Central memory CD4-positive, alpha-beta T cell (primary cell): ENCODE measurements around the gene PET100.
"Not testable (repeated sequence)": the region's sequence is repeated elsewhere in the genome, so short reads cannot be mapped to it uniquely, and the experiment has no call there.

Source experiments
- DNase-seq: peaks from one replicate; pipeline ENCODE4 v3.0.0; 2022

Gene PET100

DNA sequence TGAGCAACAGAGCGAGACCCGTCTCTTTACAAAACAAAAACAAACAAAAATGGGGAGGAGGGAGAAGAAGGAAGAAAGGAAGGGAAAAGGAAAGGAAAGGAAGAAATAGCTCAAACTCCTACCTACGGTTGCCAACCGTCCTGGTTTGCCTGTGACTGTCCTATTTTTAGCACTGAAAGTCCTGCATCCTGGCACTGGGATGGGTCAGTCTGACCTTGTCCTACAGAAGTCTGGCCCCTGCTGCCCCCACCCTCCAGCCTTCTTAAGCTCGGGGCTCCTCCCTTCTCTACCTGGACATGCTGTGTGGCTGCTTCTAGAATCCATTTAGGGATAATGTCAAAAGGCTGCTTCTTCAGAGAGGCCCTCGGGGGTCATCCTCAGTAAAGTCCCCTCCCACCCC lies 6.1 kb downstream of the PET100 start:
- no peak for DNase-seq

DNA sequence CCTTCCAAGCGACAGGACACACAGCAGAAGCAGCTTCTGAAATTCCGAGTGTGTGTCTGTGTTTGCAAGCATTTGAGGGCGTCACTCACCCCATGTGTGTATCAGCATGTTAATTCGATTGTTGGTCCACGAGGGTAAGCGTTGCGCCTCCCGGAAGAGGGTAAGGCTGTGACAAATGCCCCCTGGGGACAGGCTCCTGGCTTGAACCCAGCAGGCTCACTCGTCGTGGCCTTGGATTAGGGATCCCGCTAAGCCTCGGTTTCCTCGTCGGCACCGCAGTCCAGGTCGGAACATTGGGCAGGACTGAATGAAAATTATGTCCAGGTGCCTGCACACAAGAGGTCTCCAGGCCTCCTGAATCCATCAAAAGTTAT lies 6.7 kb downstream of the PET100 start:
- DNase-seq = no peak

DNA sequence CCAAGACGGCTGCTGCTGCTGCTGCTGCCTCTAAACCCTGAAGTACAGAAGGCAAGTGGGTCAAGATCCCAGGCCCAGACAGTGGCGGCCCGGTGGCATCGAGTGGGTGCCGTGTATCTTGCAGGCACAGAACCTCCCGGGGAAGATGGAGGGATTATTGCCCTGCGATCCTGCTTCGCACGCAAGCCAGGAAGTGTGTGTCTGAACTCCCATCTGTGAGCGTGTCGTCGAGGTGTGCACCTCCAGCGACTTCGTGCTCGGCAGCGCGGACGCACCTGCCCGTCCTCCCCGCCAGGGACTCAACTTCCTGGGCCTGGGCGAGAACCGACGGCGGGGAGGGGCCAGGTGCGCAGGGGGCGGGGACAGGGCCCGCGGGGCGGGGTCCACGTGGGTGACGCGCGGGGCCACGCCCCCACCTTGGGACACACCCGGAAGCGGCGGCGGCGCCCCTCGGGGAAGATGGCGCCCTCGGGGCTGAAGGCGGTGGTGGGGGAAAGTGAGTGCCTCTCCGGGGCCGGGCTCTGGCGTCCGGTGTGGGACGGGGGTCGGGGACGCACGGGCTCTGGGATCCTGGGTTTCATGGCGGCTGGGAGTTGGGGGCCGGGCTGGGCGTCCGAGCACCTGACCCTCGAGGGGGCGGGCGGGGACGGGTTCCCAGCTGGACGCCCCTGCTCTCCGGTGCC lies 7.2 kb downstream of the PET100 start, which contains the start of gene STXBP2:
Gene STXBP2 (plus strand): TSS at position 420 of the 683 bp plus-strand sequence. CDS start 40 bp downstream, at position 460.
- peak; percentile 90 for DNase-seq

DNA sequence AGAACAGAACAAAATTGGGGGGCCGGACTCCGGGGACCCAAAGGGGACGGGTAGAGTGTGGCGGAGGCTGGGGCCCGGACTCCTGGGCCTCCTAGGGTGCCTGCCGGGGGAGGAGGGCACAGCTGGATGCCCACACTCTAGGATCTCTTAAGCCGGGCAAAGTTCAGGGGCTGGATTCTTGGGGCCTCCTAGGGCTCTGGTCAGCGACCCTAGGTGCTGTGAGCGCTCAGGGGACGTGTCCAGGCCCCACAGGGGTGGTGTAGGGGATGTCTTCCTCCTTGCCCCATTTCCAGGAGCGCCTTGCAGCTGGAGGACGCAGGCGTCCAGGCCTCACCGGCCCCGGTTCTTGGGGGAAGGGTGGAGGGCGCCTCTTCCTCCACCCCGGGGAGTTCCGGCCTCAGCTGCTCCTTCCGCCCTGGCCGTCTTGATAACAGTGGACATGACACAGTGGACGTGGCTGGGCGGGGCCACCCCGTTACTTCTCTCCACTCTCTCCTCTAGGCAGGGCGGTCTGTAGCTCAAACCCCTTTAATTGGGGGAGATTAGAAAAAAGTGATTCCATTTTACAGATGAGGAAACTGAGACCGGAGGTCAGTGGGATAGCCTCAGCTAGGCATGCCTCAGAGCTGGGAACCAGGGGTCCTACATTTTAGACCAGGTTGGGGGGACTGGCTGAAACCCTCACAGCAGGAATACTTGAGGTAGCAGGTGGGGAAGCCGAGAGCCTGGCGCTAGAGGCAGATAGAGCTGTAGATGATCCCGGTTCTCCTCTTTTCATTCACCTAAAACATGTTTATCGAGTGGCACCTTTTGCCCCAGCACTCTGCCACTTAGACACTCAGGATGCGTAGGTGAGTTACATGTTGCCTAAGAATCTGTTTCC lies 8.0 kb downstream of the PET100 start:
- no peak for DNase-seq

DNA sequence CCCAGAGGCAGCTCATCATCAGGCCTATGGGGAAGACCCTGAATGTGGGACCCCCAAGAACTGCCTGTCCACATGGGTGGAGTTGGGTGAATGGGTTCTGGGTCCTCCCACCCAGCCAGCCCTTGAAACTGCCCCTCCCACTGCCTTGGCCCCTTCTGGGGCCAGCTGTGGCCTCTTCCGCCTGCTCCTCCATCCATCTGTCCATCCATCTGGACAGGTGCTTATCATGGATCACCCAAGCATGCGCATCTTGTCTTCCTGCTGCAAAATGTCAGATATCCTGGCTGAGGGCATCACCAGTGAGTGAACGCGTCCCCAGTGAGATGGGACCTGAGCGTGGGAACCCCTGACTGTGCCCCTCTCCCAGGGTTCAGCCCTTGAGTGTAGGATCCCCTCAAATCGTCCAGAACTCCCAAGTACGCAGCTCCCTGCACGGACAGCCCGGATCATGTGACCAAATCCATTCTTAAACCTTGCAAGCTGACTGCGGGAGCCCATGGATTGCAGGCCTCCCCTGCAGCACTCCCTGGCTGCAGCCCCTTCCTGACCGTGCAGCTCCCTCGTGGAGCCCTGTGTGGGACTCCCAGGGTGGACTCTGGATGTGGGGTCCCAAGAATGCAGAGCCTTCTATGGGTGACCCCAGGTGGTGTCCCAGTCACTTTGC lies 9.3 kb downstream of the PET100 start:
- DNase-seq = no peak

- DNase-seq = no peak
These were observed 10.3 kb downstream of the PET100 start for GRCh38 chr19:7639863-7640348.

DNA sequence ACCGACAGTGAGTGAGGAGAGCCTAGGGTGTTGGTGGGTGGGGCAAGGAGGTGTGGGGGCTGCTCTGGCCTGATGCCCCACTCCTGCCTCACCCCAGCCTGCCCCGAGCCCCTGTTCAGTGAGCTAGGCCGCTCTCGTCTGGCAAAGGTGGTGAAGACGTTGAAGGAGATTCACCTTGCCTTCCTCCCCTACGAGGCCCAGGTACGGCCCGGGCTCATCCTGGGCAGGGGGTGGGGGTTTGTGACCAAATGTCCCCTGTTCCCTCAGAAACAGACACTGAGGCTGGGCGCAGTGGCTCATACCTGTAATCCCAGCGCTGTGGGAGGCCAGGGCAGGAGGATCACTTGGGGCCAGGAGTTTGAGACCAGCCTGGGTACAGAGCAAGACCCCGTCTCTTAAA lies 11.2 kb downstream of the PET100 start:
- DNase-seq = no peak

- DNase-seq = no peak
These were observed 12.0 kb downstream of the PET100 start for GRCh38 chr19:7641290-7642276.

- DNase-seq = no peak
These were observed 12.9 kb downstream of the PET100 start for GRCh38 chr19:7642295-7643030.

DNA sequence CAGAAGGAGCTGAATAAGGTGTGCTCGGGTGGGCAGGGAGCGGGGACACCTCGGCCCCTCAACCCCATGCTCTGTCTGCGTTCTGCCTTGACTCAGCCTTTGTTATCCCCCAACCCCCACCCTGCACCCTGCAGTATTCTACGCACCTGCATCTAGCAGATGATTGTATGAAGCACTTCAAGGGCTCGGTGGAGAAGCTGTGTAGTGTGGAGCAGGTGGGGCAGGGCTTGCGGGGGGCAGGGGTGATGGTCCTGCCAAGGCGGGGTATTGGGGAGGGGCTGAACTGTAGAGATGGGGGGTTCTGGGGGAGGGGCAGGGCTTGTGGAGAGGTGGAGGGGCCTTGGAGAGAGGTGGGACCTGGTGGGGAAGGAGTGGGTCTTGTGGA lies 13.4 kb downstream of the PET100 start:
- no peak for DNase-seq

- not testable (repeated sequence) for DNase-seq
These were observed 14.3 kb downstream of the PET100 start for GRCh38 chr19:7643629-7644549.

DNA sequence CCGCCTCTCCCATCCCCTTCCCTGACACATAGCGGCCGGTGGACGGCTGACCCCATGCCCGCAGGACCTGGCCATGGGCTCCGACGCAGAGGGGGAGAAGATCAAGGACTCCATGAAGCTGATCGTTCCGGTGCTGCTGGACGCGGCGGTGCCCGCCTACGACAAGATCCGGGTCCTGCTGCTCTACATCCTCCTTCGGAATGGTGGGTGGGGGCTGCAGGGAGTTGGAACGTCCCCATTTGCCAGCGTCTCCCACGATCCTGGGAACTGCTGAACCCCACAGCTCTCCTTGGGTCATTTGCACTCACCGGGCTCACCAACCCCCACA lies 14.9 kb downstream of the PET100 start:
- no peak for DNase-seq

- DNase-seq = no peak
These were observed 15.6 kb downstream of the PET100 start for GRCh38 chr19:7645163-7645562.

DNA sequence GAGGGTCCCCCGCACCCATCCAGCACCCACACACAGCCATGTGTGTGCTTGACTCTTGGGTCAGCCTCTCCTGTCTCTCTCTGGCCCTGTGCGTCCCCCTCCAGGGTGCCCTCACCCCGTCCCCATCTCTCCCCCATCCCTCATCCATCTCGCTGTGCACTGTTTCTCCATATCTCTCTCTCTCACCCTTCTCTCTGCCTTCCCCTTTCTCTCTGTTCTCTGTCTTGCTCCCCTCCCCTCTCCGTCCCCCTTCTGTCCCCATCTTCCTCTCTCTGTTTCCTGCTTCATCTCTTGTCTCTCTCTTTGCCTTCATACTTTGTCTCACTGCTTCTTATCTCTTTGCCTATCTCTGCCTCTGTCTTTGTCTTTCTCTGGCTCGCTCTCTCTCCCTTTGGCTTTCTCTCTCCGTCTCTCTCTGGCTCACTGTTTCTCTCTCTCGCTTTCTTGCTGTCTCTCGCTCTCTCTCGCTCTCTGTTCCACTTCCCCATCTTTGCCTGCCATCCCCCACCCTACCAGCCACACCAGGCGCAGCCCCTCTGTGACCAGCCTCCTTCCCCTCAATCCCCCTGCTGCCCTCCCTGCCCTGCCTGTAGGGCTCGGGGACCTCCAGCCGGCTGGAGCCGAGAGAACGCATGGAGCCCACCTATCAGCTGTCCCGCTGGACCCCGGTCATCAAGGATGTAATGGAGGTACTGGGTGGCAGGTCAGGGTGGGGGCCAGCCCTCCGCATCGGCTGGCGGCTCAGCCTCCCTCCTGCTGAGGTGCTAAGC lies 16.2 kb downstream of the PET100 start:
- no peak for DNase-seq

- DNase-seq = no peak
These were observed 16.8 kb downstream of the PET100 start for GRCh38 chr19:7646426-7646700.

DNA sequence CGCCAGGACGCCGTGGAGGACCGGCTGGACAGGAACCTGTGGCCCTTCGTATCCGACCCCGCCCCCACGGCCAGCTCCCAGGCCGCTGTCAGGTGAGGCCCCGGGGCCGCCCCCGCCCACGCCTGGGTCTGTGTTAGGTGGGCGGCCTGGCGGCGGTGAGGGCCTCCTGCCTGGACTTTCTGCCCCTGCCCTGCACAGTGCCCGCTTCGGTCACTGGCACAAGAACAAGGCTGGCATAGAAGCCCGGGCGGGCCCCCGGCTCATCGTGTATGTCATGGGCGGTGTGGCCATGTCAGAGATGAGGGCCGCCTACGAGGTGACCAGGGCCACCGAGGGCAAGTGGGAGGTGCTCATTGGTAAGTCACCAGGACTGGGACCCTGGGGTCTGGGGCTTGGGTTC lies 17.6 kb downstream of the PET100 start:
- DNase-seq = no peak

GRCh38 chr19:7648265-7649014 lies 18.8 kb downstream of the PET100 start:
- no peak for DNase-seq

GRCh38 chr19:7650148-7650547 lies 20.6 kb downstream of the PET100 start:
- DNase-seq = no peak

DNA sequence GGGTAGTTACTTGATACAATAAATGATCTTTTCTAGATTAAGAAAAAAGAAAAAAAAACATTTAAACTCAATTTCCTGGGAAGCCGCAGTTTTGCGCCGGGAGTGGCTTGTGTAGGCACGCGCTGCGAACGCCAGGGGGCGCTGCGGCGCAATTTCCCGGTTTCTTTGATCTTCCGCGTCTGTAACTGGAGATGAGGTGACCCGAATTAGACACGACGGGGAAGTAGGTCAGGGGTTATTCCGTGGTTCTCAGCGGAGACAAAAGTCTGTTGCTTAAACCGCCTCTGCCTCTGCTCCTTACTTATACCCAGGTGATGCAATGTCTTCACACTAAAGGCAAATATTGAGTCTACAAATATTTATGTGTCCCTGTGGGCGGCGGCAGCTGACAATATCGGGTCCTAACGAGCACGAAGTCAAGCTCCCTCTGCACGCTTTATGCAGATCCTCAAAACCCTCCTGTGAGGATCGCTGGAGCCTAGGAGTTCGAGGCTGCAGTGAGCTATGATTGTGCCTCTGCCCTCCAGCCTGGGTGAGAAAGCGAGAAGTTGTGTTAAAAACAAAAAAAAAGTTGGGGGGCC lies 22.6 kb downstream of the PET100 start:
- peak; percentile 88 for DNase-seq
